ENCODE measurements around the gene ZRANB1. TPM values are rescaled to one million over a fixed set of nuclear protein-coding genes. Genes with fewer than 3 reads are reported as not detected.
A peak's percentile ranks its signal among the peaks of the same experiment; 100 is the strongest.

ZRANB1 gene
- total and polyA plus RNA-seq, 2 of the 13 experiments (the other 11 are each of a cell fraction or from before 2014, with no cell fraction given): 10.3 to 19.6 TPM

- TF ChIP-seq ZBTB43 (CRISPR knock-in tag; conservative IDR thresholded peaks at IDR 0.05) (no peak), CENPT (CRISPR knock-in tag; IDR thresholded peaks at IDR 0.05; ENCODE audit: low read depth) (no peak), GABPB1 (CRISPR knock-in tag; IDR thresholded peaks at IDR 0.05) (no peak), ZBED4 (CRISPR knock-in tag; IDR thresholded peaks at IDR 0.05; ENCODE audit: borderline replicate concordance) (no peak), ZNF24 (IDR thresholded peaks at IDR 0.05) (no peak), ZSCAN25 (CRISPR knock-in tag; IDR thresholded peaks at IDR 0.05) (no peak), MAZ (IDR thresholded peaks at IDR 0.05; ENCODE audit: borderline replicate concordance, low read depth, low read length) (no peak), MAZ (CRISPR knock-in tag; IDR thresholded peaks at IDR 0.05; ENCODE audit: low read depth) (no peak), GFI1 (CRISPR knock-in tag; IDR thresholded peaks at IDR 0.05; ENCODE audit: borderline replicate concordance) (0 out of 2 replicates have a peak, but pooled peaks have one; percentile 42), ZFP36 (IDR thresholded peaks at IDR 0.05; ENCODE audit: borderline replicate concordance, low read depth, low read length, partially characterized antibody) (no peak), ZSCAN20 (CRISPR knock-in tag; IDR thresholded peaks at IDR 0.05; ENCODE audit: borderline replicate concordance) (no peak), ZNF687 (CRISPR knock-in tag; IDR thresholded peaks at IDR 0.05) (no peak), MAFK (conservative IDR thresholded peaks at IDR 0.05 in 1 of 2, IDR thresholded peaks at IDR 0.05 in 1 of 2; ENCODE audit: low read length in 2 of 2) (no peak), ZNF569 (CRISPR knock-in tag; IDR thresholded peaks at IDR 0.05; ENCODE audit: borderline replicate concordance) (no peak), ATM (IDR thresholded peaks at IDR 0.05; ENCODE audit: borderline replicate concordance) (no peak), ZNF292 (CRISPR knock-in tag; IDR thresholded peaks at IDR 0.05; ENCODE audit: borderline replicate concordance, low read depth) (peak; percentile 78; the same call in 1 of the 2 replicates), ZNF777 (CRISPR knock-in tag; IDR thresholded peaks at IDR 0.05) (no peak)
- TF ChIP-seq, protein P1, sequence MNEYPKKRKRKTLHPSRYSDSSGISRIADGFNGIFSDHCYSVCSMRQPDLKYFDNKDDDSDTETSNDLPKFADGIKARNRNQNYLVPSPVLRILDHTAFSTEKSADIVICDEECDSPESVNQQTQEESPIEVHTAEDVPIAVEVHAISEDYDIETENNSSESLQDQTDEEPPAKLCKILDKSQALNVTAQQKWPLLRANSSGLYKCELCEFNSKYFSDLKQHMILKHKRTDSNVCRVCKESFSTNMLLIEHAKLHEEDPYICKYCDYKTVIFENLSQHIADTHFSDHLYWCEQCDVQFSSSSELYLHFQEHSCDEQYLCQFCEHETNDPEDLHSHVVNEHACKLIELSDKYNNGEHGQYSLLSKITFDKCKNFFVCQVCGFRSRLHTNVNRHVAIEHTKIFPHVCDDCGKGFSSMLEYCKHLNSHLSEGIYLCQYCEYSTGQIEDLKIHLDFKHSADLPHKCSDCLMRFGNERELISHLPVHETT (CRISPR knock-in tag; conservative IDR thresholded peaks at IDR 0.05): no peak
- TF ChIP-seq, protein P2, sequence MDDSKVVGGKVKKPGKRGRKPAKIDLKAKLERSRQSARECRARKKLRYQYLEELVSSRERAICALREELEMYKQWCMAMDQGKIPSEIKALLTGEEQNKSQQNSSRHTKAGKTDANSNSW (CRISPR knock-in tag; IDR thresholded peaks at IDR 0.05; ENCODE audit: borderline replicate concordance): no peak
Measured at GRCh38 chr10:124909563-124909962, 32.4 kb upstream of the ZRANB1 start (continued).

Measured in HepG2 (cell line).